Activated CD8-positive, alpha-beta T cell treated with anti-CD3 and anti-CD28 coated beads for 36 hours (primary cell): ENCODE data around the gene TXNDC12. TPM values are rescaled to one million over a fixed set of nuclear protein-coding genes. Genes with fewer than 3 reads are reported as not detected.
"Not testable (repeated sequence)": the region's sequence is repeated elsewhere in the genome, so short reads cannot be mapped to it uniquely, and the experiment has no call there.

Experiments
- ATAC-seq: fragments of 200-7000 bp; cut with Tn5 transposase; one replicate; pipeline ENCODE4 v1.10.0; 2021; ENCODE audit warnings: mild to moderate bottlenecking, moderate library complexity
- CTCF ChIA-PET: fragments of 350-600 bp; sonication (Branson Sonifier 250); formaldehyde crosslinking; loops from one replicate; lab custom pipeline; 2021; ENCODE audit warnings: antibody characterized with exemption; lab: Charles Lee
- POLR2A ChIA-PET: fragments of 350-600 bp; sonication (Branson Sonifier 250); formaldehyde crosslinking; loops from one replicate; lab custom pipeline; 2021; ENCODE audit warnings: antibody characterized with exemption; lab: Charles Lee
- DNase-seq: peaks from one replicate; pipeline ENCODE4 v3.0.0-alpha.2; 2020
- H3K27ac Mint-ChIP-seq: one replicate; pipeline ENCODE4 v1.8.0; 2021; ENCODE audit warnings: mild to moderate bottlenecking, mixed read lengths
- H3K27me3 Mint-ChIP-seq: one replicate; pipeline ENCODE4 v1.8.0; 2021; ENCODE audit warnings: mixed read lengths
- H3K36me3 Mint-ChIP-seq: one replicate; pipeline ENCODE4 v1.8.0; 2021; ENCODE audit warnings: low read depth, mixed read lengths
- H3K4me1 Mint-ChIP-seq: one replicate; pipeline ENCODE4 v1.8.0; 2021; ENCODE audit warnings: low read depth, mixed read lengths
- H3K4me3 Mint-ChIP-seq: one replicate; pipeline ENCODE4 v1.8.0; 2021; ENCODE audit warnings: mild to moderate bottlenecking, moderate library complexity, mixed read lengths
- H3K9me3 Mint-ChIP-seq: one replicate; pipeline ENCODE4 v1.8.0; 2021; ENCODE audit warnings: mixed read lengths
- intact Hi-C: fragments of 100-400 bp; cut with micrococcal nuclease; formaldehyde crosslinking; loops from one replicate; pipeline ENCODE4 v1.10.0; 2022
- total RNA-seq, 2 experiments: library from RNA; stranded (reverse); gene quantifications; one replicate each; pipeline ENCODE4 v1.2.3, GENCODE V29; 2021
- TF ChIP-seq, protein P1 (sequence below): fragments of 200-600 bp; IDR thresholded peaks from one replicate; pipeline ENCODE4 v1.8.0; 2022; ENCODE audit warnings: antibody characterized with exemption, mild to moderate bottlenecking

TXNDC12 gene
- 10 to 100 TPM; 24.3 to 34.7 TPM for total RNA-seq

DNA sequence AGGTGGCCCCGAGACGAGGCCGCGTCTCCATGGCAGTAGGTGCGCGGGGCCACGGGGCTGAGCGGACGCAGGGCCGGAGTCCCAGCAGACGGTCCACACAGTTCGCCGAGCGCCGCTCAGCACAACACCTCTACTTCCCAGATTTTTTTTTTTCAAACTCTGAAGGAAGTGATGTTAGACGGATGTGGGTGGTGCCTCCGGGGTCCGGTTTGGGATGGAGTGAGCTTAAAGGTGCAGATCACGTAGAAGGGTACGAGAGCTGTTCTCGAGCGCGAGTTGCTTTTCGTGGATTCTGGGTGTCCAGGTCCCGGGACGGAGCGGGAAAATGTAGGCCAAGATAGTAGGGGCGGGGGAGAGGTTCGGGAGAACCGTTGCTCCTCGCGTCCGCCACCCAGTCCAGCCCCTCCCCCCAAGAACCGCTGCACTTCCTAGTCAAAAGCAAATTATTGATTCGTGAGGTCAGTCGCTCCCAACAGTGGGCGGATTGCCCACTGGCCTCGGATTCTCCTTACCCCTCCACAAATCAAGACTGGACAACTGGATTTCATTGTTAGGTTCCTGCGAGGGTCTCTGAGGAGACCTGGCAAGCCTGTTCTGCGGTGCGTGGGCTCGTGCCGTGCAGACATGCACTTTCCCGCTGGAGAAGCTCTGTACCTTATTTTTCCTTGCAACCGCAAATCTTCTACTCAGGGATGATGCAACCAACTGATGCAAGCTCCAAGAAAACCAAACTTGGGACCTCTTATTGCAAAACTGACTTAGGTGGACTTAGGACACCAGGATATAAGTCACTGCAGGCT is at the start of gene TXNDC12:
Gene TXNDC12, minus strand, starts transcription at position 126 of the 800 bp plus-strand sequence. Its CDS starts 95 bp downstream, at position 31.
- Mint-ChIP-seq H3K36me3 (peaks cover 25% of the 10 kb centered on the region), H3K27me3 (no peaks in the 10 kb centered on the region), H3K4me3 (peak within 1 kb of the TSS; percentile 86), H3K9me3 (no peaks in the 10 kb centered on the region), H3K27ac (peak within 1 kb of the TSS; percentile 98), H3K4me1 (peaks cover 43% of the 10 kb centered on the region)
- DNase-seq = peak; percentile 80
- intact Hi-C loops = no loop called here
- ChIA-PET CTCF (interaction anchor here (0.6 kb wide), 1 partner anchor 313 kb away, joined by 3 read pairs; no protein-coding TSS in a partner anchor), POLR2A (interaction anchor here (0.6 to 4.0 kb wide), 8 partner anchors 8 to 349 kb away, joined by 3 to 24 read pairs (median 3); partner anchors contain the start of gene KTI12)
- peak; percentile 52 for ATAC-seq
- TF ChIP-seq, protein P1, sequence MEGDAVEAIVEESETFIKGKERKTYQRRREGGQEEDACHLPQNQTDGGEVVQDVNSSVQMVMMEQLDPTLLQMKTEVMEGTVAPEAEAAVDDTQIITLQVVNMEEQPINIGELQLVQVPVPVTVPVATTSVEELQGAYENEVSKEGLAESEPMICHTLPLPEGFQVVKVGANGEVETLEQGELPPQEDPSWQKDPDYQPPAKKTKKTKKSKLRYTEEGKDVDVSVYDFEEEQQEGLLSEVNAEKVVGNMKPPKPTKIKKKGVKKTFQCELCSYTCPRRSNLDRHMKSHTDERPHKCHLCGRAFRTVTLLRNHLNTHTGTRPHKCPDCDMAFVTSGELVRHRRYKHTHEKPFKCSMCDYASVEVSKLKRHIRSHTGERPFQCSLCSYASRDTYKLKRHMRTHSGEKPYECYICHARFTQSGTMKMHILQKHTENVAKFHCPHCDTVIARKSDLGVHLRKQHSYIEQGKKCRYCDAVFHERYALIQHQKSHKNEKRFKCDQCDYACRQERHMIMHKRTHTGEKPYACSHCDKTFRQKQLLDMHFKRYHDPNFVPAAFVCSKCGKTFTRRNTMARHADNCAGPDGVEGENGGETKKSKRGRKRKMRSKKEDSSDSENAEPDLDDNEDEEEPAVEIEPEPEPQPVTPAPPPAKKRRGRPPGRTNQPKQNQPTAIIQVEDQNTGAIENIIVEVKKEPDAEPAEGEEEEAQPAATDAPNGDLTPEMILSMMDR = no peak

DNA sequence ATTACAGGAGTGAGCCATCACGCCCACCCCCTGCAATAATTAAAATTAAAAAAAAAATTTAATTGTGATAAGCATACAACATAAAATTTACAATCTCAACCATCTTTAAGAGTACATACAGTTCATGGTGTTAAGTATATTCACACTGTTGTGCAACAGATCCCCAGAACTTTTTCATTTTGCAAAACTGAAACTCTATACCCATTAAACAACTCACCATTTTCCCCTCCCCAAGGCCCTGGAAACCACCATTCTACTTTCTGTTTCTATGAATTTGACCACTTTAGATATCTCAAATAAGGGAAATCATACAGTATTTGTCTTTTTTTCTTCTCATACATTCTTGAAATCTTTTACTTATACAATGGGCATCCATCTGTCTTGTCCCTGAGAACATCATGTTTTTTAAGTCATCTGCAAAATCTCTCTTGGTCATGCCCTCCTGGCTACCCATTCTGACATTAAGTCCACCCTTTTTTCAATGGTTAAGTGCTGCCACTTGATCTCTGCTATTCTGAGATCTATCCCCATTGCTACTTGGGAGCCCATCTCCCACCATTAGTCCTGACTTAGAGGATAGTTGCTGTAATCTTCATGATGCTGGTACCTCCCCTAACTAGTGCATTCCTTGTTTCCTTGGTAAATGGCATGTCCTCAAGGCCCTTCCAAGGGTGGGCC is 47.5 kb upstream of the TXNDC12 start:
- no peaks in the 10 kb centered on the region for H3K9me3 Mint-ChIP-seq
- TF ChIP-seq, protein P1 = no peak
- H3K4me3 Mint-ChIP-seq = no peak overlapping the region
- ChIA-PET POLR2A (no interaction called here), CTCF (no interaction called here)
- intact Hi-C loops = no loop called here
- H3K36me3 Mint-ChIP-seq = no peaks in the 10 kb centered on the region
- peaks cover 7% of the 10 kb centered on the region for H3K4me1 Mint-ChIP-seq
- DNase-seq (peak; percentile 19), ATAC-seq (peak; percentile 49)
- no peak overlapping the region for H3K27ac Mint-ChIP-seq
- H3K27me3 Mint-ChIP-seq = peaks cover 1% of the 10 kb centered on the region

DNA sequence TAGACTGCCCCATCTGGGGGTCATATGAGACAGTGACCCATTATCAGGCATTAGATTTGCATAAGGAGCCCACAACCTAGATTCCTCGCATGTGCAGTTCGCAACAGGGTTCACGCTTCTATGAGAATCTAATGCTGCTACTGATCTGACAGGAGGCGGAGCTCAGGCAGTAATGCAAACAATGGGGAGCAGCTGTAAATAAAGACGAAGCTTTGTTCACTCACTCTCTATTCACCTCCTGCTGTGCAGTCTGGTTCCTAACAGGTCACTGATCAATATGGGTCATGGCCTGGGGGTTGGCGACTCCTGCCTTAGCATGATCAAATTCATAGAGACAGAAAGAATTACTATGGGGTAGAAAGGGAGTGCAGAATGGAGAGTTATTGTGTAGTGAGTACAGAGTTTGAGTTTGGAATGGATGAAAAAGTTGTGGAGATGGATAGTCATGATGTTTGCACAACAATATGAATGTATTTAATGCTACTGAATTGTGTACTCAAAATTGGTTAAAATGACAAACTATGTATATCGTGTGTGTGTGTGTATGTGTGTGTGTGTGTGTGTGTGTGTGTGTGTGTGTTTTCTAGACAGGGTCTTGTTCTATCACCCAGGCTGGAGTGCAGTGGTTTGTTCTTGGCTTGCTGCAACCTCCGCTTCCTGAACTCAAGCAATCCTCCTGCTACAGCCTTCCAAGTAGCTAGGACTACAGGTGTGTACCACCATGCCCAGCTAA is 43.3 kb upstream of the TXNDC12 start:
- intact Hi-C loops = no loop called here
- TF ChIP-seq, protein P1 = no peak
- CTCF ChIA-PET = no interaction called here
- peaks cover 7% of the 10 kb centered on the region for H3K4me1 Mint-ChIP-seq
- H3K36me3 Mint-ChIP-seq = no peaks in the 10 kb centered on the region
- no peak overlapping the region for H3K4me3 Mint-ChIP-seq
- no peaks in the 10 kb centered on the region for H3K9me3 Mint-ChIP-seq
- POLR2A ChIA-PET = no interaction called here
- DNase-seq (no peak), ATAC-seq (no peak)
- peaks cover 1% of the 10 kb centered on the region for H3K27me3 Mint-ChIP-seq
- no peak overlapping the region for H3K27ac Mint-ChIP-seq

DNA sequence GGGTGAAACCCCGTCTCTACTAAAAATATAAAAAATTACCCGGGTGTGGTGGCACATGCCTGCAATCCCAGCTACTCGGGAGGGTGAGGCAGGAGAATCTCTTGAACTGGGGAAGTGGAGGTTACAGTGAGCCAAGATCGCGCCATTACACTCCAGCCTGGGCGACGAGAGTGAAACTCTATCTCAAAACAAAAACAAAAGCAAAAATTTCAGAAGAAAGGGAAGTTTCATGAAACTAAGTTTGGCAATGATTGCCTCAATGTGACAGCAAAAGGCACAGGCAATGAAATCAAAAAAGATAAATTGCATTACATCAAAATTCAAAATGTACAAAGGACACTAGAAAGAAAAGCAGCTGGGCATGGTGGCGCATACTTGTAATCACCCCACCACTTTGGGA is 41.2 kb upstream of the TXNDC12 start:
- intact Hi-C loops = no loop called here
- Mint-ChIP-seq H3K27ac (no peak overlapping the region), H3K36me3 (peaks cover 3% of the 10 kb centered on the region), H3K27me3 (peaks cover 1% of the 10 kb centered on the region), H3K4me1 (no peaks in the 10 kb centered on the region), H3K9me3 (peaks cover 2% of the 10 kb centered on the region), H3K4me3 (no peak overlapping the region)
- CTCF ChIA-PET = no interaction called here
- POLR2A ChIA-PET = interaction anchor here (0.6 to 1.1 kb wide), 2 partner anchors 10 to 615 kb away, joined by 3 read pairs; no protein-coding TSS in a partner anchor
- no peak for DNase-seq
- TF ChIP-seq, protein P1 = no peak
- ATAC-seq = no peak

DNA sequence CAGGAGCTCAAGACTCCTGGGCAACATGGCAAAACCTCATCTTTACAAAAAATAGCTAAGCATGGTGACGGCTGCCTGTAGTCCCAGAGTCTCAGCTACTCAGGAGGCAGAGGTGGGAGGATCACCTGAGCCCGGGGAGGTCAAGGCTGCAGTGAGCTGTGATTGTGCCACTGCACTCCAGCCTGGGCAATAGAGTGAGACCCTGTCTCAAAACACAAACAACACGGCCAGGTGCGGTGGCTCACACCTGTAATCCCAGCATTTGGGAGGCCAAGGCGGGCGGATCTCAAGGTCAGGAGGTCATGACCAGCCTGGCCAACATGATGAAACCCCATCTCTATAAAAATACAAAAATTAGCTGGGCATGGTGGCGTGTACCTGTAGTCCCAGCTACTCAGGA is 39.3 kb upstream of the TXNDC12 start:
- intact Hi-C loops, H3K4me1 Mint-ChIP-seq, POLR2A ChIA-PET, ATAC-seq, H3K27me3 Mint-ChIP-seq, DNase-seq, H3K9me3 Mint-ChIP-seq, H3K27ac Mint-ChIP-seq, H3K4me3 Mint-ChIP-seq, CTCF ChIA-PET: not testable (repeated sequence)
- peaks cover 17% of the 10 kb centered on the region for H3K36me3 Mint-ChIP-seq

DNA sequence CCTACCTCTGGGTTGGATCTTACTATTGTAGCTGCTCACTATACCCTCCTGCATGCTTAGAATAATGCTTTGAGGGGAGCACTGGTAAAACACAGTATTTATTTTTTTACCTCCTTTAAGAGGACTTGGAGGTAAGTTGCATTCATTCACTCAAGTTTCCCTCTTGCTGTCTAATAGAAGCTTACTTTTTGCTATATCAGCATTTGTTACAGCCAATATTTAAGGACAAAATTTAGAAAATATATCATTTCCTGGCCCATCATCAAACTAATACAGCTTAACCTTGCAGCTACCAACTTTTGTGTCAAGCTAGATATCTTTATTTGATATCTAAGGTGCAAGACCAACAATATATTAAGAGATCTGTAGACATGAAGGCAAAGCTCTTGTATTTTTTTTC is 32.9 kb upstream of the TXNDC12 start:
- DNase-seq, intact Hi-C loops, H3K27ac Mint-ChIP-seq, H3K9me3 Mint-ChIP-seq, H3K27me3 Mint-ChIP-seq, POLR2A ChIA-PET, ATAC-seq, H3K4me3 Mint-ChIP-seq, H3K4me1 Mint-ChIP-seq: not testable (repeated sequence)
- CTCF ChIA-PET = interaction anchor here (0.9 to 1.5 kb wide), 2 partner anchors 39 to 209 kb away, joined by 3 to 4 read pairs; no protein-coding TSS in a partner anchor
- peaks cover 36% of the 10 kb centered on the region for H3K36me3 Mint-ChIP-seq
